ENCODE data around the gene VCL. TPM values are rescaled to one million over a fixed set of nuclear protein-coding genes. Genes with fewer than 3 reads are reported as not detected.

VCL gene
- total RNA-seq, 1 donor: 42.5 TPM

DNA sequence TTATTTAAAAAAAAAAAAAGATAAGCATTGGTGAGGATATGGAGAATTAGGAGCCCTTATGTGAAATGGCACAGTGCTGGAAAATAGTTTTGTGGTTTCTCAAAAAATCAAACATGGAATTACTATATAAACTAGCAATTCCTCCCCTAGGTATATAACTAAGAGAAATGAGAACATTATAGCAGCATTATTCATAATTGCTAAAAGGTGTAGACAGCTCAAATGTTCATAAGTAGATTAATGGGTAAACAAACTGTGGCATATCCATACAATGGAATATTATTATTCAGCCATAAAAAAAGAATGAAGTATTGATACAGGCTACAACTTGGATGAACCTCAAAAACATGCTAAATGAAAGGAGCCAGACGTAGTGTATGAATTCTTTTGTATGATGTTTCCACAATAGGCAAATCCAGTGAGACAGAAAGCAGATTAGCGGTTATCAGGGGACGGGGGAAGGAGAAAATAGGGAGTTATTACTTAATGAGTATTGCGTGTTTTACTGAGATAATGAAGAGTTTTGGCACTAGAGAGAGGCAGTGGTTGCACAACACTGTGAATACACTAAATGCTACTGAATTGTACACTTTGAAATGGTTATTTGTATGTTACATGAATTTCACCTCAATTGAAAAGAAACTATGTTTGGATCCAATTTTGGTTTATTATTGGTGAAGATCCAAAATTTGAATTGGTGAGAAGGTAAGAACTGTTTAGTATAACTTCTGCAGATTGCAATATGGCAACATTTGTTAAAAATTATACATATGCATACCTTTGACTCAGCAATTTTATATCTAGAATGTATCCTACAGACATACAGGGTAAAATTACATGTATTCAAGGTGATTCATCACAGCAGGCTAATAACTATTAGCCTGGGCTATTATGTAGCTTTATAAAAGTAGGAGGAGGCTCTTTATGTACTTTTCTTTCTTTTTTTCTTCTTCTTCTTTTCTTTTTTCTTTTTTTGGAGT is 69.7 kb downstream of the VCL start:
- no peak for DNase-seq (ENCODE audit: low read depth in 2 of 3, low spot score in 2 of 3)

DNA sequence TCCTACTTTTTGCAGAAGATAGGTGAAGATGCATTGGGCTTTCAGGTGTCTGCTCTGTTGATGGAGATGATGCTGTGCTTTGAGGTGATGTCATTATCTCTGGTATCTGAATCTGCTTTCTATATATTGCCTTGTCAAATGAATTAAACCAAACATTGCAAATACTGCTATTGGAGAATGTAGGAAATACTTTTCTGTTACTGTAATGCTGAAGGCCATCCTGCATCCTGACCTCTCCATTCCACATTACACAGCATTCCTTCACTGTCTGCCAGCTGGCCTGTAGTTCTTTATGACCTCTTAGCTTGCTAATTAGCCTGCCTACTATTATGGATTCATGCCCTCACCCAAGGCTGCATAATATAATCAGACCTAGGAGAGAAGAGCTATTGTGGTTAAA is 73.2 kb downstream of the VCL start:
- no peak for DNase-seq (ENCODE audit: low read depth in 2 of 3, low spot score in 2 of 3)

GRCh38 chr10:74072503-74072902 is 74.6 kb downstream of the VCL start:
- DNase-seq (ENCODE audit: low read depth in 2 of 3, low spot score in 2 of 3): no peak

- no peak for DNase-seq (ENCODE audit: low read depth in 2 of 3, low spot score in 2 of 3)
These were observed 78.0 kb downstream of the VCL start for GRCh38 chr10:74075906-74076305.

DNA sequence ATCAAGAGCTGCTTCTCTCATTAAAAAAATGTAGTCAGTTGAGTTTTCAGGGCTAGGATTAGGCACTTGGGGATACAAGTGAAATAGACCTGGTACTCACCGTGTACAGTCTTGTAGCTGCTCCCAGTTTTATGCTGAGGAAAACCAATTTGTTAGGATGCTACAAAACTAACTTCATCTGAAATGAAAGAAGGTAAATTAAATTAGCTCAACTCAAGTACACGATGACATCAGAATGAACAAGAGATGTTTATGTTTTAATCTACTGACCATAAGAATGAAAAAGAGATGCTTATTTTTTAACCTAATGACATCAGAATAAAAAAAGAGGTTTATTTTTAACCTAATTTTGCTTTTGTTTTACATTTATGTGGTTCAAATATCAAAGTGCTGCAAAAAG is 79.0 kb downstream of the VCL start:
- no peak for DNase-seq (ENCODE audit: low read depth in 2 of 3, low spot score in 2 of 3)

- no peak for DNase-seq (ENCODE audit: low read depth in 2 of 3, low spot score in 2 of 3)
These were observed 79.5 kb downstream of the VCL start for GRCh38 chr10:74077416-74077815.

GRCh38 chr10:74078037-74078436 is 80.1 kb downstream of the VCL start:
- DNase-seq (ENCODE audit: low read depth in 2 of 3, low spot score in 2 of 3): peak in 2 of 3 donors; percentile 74 to 76

DNA sequence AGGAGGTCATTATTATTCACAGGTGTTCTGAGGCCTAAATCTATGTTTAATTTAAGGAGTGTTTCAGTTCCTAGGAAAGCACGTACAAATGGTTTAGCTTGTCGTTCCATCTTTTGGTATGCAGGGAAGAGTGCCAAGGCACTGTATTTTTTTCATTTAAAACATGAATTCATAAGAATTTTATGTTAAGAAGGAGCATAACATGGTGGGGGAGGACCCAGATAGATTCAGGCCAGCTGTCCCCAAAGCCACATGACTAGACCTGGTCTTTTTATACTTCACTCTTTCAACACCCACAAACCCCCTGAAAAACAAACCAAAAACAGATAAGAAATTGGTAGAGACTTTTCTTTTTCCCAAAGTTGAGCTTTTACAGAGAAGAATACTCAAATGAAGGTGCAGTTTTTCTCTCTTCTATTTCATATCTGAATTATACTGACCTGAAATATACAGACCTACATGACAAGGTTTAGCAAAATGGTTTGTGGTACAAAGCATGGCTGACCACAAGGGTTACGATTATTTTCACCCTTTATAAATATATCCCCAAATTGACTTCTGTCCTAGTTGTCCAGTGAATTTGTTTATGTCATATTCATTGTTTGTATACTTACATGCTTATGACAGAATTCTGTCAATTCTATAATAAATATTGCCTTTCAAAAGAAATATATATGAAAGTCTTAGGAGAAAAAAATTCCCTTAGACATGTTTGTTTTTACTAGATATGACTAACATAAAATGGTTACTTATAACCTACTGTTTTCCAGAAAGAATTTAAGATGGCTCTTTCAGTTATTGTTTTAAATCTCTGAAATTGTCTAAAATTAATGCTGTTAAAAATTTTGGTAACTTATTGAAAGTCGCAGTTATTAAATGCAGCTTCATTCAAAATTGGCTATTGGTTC is 81.4 kb downstream of the VCL start:
- no peak for DNase-seq (ENCODE audit: low read depth in 2 of 3, low spot score in 2 of 3)

- DNase-seq (ENCODE audit: low read depth in 2 of 3, low spot score in 2 of 3): no peak
These were observed 82.1 kb downstream of the VCL start for GRCh38 chr10:74079936-74080590.

DNA sequence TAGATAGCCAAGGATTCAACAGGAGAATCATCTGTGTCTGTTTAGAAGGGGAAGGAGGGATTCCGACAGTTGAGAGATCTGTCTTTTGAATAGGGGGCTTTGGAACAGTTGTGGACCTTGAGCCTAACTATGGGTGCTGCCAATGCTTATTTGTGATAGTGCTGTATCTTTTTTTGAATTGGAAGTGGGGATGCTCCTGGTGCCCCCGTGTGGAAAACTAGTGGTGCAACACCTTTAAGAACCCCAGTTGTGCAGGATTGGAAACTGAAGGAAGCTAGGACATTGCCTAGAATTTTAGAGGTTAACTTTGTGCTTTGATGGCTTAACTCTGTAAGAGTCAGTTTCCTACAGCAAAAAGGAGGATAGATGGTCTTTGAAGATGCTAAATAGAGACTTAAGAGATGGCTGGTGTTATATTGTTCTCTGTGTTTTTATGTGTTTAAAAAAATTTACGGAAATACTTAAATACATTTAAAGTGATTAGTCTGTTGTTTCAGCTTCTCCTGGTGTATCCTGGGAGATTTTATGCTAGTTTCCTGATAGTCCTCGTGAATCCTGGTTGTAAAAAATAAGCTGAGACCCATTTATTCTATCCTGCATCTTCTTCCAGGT is 83.4 kb downstream of the VCL start:
- DNase-seq (ENCODE audit: low read depth in 2 of 3, low spot score in 2 of 3): peak; percentile 10 to 65 (median 50)

DNA sequence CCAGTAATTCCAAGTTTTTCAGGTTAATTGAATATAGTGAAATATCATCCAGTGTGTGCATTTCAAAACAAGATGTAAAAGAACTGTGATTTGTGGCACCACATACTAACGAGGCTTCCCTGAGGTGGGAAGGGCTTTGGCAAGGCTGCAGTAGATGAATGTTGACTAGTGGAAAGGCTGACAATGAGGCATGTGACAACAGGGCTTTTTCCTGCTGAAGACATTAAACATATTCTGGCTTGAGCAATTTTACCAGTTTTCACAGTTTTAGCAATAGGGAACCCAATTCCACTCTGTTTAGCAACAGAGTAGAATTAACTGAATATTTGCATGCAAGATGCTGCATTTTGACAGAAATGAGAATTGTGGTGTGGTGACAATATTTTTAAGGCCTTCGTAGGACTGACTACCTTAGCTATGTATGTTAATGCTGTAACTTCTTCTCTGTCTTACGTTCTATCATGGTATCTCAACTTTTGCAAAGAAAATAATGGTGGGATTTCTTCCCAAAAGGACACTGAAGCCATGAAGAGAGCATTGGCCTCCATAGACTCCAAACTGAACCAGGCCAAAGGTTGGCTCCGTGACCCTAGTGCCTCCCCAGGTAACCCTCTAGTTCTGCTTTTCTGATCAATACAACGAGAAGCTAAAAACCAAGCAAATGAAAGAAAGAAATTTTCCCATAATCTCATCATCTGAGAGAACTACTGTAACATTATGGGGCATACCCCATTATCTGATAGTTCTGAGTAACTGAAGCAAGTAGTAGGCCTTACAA is 84.2 kb downstream of the VCL start:
- no peak for DNase-seq (ENCODE audit: low read depth in 2 of 3, low spot score in 2 of 3)

DNA sequence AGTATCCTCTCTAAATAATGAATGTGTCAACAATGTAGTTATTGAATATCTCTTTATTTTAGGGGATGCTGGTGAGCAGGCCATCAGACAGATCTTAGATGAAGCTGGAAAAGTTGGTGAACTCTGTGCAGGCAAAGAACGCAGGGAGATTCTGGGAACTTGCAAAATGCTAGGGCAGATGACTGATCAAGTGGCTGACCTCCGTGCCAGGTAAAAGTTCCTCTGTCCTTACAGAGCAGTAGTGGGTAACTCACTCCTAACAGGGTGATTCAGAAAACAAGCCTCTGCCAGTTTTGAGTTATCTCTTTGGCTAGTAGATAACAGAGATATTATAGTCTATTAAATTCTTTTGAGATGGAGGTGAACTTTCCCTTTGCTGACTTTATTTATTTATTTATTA is 85.4 kb downstream of the VCL start:
- DNase-seq (ENCODE audit: low read depth in 2 of 3, low spot score in 2 of 3): no peak

- no peak for DNase-seq (ENCODE audit: low read depth in 2 of 3, low spot score in 2 of 3)
These were observed 87.0 kb downstream of the VCL start for GRCh38 chr10:74084955-74085354.

- no peak for DNase-seq (ENCODE audit: low read depth in 2 of 3, low spot score in 2 of 3)
These were observed 88.4 kb downstream of the VCL start for GRCh38 chr10:74086317-74086716.

- DNase-seq (ENCODE audit: low read depth in 2 of 3, low spot score in 2 of 3): no peak
These were observed 90.8 kb downstream of the VCL start for GRCh38 chr10:74088722-74089121.

DNA sequence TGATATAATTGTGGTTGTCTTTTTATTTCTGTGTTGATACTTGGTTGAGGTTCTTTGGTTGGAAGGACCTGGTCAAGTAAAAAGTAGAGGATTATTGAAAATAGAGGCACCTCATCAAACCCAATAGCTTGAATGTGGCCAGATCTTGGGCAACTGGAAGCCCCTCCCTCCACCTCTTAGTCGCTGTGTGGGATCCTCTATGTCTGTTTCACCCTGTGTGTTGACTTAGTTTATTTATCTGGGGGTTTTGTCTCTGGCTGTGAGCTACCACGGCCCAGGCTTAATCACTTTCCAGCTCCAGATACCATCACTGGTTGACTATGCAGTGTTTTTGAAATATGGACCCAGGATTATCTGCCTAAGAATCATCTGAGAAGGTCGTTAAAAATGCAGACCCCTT is 94.5 kb downstream of the VCL start:
- DNase-seq (ENCODE audit: low read depth in 2 of 3, low spot score in 2 of 3): no peak

GRCh38 chr10:74093530-74094164 is 95.7 kb downstream of the VCL start:
- DNase-seq (ENCODE audit: low read depth in 2 of 3, low spot score in 2 of 3): no peak

DNA sequence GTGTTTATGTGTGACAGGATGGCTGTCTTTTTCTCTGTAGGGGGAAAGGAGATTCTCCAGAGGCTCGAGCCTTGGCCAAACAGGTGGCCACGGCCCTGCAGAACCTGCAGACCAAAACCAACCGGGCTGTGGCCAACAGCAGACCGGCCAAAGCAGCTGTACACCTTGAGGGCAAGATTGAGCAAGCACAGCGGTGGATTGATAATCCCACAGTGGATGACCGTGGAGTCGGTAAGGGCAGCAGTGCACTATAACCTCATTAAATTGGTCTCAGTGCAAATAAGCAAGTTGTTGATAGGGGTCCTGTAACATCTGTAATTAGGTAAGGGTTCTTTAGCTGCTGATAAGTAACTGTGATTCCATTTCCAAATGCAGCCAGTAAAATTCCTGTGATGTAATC is 96.3 kb downstream of the VCL start:
- no peak for DNase-seq (ENCODE audit: low read depth in 2 of 3, low spot score in 2 of 3)

GRCh38 chr10:74096777-74097176 is 98.9 kb downstream of the VCL start:
- DNase-seq (ENCODE audit: low read depth in 2 of 3, low spot score in 2 of 3): no peak
